GM18517 (cell line): ENCODE data around the gene GLIPR1L2.

Experiments
- ATAC-seq: cut with Tn5 transposase; IDR thresholded peaks from one replicate; pipeline ENCODE4 v1.9.1; 2021; ENCODE audit warnings: mild to moderate bottlenecking, moderate library complexity; ENCODE audit not compliant: unreplicated experiment

Gene GLIPR1L2

GRCh38 chr12:75476071-75476470 lies 85.2 kb downstream of the GLIPR1L2 start:
- ATAC-seq: no peak

GRCh38 chr12:75477137-75477536 lies 86.2 kb downstream of the GLIPR1L2 start:
- no peak for ATAC-seq

- no peak for ATAC-seq
These were observed 87.4 kb downstream of the GLIPR1L2 start for GRCh38 chr12:75478116-75478794.

GRCh38 chr12:75479963-75480461 lies 89.1 kb downstream of the GLIPR1L2 start:
- ATAC-seq: peak; percentile 43

- peak; percentile 88 for ATAC-seq
These were observed 89.6 kb downstream of the GLIPR1L2 start, which contains the start of gene GLIPR1 for GRCh38 chr12:75480469-75480949. TSS of gene GLIPR1 (plus strand) at chr12:75480755. CDS start at chr12:75480881, 126 bp downstream.

GRCh38 chr12:75481013-75481705 lies 90.3 kb downstream of the GLIPR1L2 start:
- ATAC-seq: peak; percentile 25

GRCh38 chr12:75481774-75482173 lies 90.9 kb downstream of the GLIPR1L2 start:
- ATAC-seq: no peak
